Activated CD4-positive, alpha-beta T cell treated with anti-CD3 and anti-CD28 coated beads, Interleukin-2, amount 50 U/mL, for 1 hour (primary cell): Measurements from ENCODE around the gene MED15.
"Not testable (repeated sequence)": the region's sequence is repeated elsewhere in the genome, so short reads cannot be mapped to it uniquely, and the experiment has no call there.

Source experiments
- DNase-seq: peaks from one replicate; pipeline ENCODE4 v3.0.0-alpha.2; 2020

Gene MED15

GRCh38 chr22:20585639-20586402 lies 78.4 kb downstream of the MED15 start:
- no peak for DNase-seq

- DNase-seq: no peak
Observed at GRCh38 chr22:20586403-20586745, 79.0 kb downstream of the MED15 start.

GRCh38 chr22:20587206-20587958 lies 80.0 kb downstream of the MED15 start:
- DNase-seq: no peak

- DNase-seq: no peak
Observed at GRCh38 chr22:20588092-20588842, 80.9 kb downstream of the MED15 start.

- no peak for DNase-seq
Observed at GRCh38 chr22:20588843-20589581, 81.6 kb downstream of the MED15 start.

- no peak for DNase-seq
Observed at GRCh38 chr22:20589614-20590476, 82.4 kb downstream of the MED15 start.

GRCh38 chr22:20590477-20591294 lies 83.3 kb downstream of the MED15 start:
- DNase-seq: no peak

- DNase-seq: no peak
Observed at GRCh38 chr22:20591295-20591645, 83.9 kb downstream of the MED15 start.

- DNase-seq: no peak
Observed at GRCh38 chr22:20591660-20592310, 84.4 kb downstream of the MED15 start.

GRCh38 chr22:20594038-20594437 lies 86.6 kb downstream of the MED15 start:
- DNase-seq: not testable (repeated sequence)

GRCh38 chr22:20594486-20594885 lies 87.1 kb downstream of the MED15 start:
- DNase-seq: not testable (repeated sequence)

GRCh38 chr22:20595461-20595860 lies 88.1 kb downstream of the MED15 start:
- no peak for DNase-seq

GRCh38 chr22:20599117-20599516 lies 91.7 kb downstream of the MED15 start:
- no peak for DNase-seq

- DNase-seq: no peak
Observed at GRCh38 chr22:20600137-20600673, 92.8 kb downstream of the MED15 start.

GRCh38 chr22:20601308-20601707 lies 93.9 kb downstream of the MED15 start:
- DNase-seq: no peak

GRCh38 chr22:20602609-20603164 lies 95.3 kb downstream of the MED15 start:
- DNase-seq: no peak

- DNase-seq: no peak
Observed at GRCh38 chr22:20604092-20604747, 96.8 kb downstream of the MED15 start.

GRCh38 chr22:20604776-20605221 lies 97.4 kb downstream of the MED15 start:
- DNase-seq: no peak

GRCh38 chr22:20605328-20605727 lies 97.9 kb downstream of the MED15 start:
- no peak for DNase-seq
